ENCODE measurements around the gene NEU2. TPM values are rescaled to one million over a fixed set of nuclear protein-coding genes. Genes with fewer than 3 reads are reported as not detected.

The NEU2 gene
- total and polyA plus RNA-seq, 2 of the 13 experiments (the other 11 are each of a cell fraction or from before 2014, with no cell fraction given): not detected

DNA sequence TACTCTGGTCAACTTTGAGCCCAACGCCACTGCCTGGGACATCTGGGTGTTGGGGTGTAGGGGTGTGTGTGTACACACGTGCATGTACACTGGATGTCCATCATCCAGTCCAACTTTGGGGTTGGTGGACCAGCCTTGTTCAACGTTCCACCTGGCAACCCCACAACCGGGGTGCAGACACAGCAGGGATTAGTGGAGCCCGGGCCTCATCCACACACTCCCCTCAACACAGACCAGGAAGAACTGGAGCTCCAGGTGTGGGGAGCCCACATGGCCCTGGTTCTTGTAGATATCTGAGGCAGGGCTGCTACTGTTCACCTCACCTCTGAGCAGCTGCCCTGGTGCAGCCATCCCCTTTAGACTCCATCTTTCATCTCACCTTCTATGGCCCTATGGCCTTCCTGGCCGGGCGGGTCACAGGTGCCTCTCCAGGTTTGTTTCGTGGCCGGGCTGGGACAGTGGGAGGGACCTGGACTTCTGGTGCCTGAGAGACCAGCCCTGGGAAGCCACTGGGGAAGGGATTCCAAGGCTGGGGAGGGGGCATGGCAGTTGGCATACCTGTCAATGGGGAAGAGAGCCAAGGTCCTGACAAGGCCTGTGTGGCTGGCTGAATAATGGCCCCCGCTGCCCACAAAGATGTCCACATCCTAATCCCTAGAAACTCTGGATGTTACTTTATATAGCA, 7.5 kb downstream of the NEU2 start (continued):
- TF ChIP-seq JUN (CRISPR knock-in tag; IDR thresholded peaks at IDR 0.05) (no peak), ZFP1 (CRISPR knock-in tag; IDR thresholded peaks at IDR 0.05) (no peak), ZNF282 (IDR thresholded peaks at IDR 0.05; ENCODE audit: partially characterized antibody) (no peak), ZNF850 (CRISPR knock-in tag; conservative IDR thresholded peaks at IDR 0.05) (no peak), ZNF121 (CRISPR knock-in tag; IDR thresholded peaks at IDR 0.05) (no peak), RBFOX2 (IDR thresholded peaks at IDR 0.05; ENCODE audit: low read depth, low read length) (no peak)
- TF ChIP-seq, protein P1, sequence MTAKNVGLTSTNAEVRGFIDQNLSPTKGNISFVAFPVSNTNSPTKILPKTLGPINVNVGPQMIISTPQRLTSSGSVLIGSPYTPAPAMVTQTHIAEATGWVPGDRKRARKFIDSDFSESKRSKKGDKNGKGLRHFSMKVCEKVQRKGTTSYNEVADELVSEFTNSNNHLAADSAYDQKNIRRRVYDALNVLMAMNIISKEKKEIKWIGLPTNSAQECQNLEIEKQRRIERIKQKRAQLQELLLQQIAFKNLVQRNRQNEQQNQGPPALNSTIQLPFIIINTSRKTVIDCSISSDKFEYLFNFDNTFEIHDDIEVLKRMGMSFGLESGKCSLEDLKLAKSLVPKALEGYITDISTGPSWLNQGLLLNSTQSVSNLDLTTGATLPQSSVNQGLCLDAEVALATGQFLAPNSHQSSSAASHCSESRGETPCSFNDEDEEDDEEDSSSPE (CRISPR knock-in tag; IDR thresholded peaks at IDR 0.05): no peak

DNA sequence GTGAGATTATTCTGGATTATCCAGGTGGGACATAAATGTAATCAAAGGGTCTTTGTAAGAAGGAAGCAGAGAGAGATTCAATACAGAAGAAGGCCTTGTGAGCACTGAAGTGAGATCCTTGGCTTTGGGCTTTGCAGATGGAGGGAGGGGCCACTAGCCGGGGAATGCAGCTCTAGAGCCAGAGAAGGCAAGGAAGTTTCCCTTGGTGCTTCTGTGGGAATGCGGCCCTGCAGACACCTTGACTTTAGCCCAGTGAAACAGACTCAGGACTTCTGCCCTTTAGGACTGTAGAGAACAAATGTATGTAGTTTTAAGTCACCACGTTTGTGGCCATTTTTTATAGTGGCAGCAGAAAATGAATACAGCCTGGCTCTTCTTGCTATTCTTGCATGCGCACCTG, 8.1 kb downstream of the NEU2 start:
- FAIRE-seq (no peak), ATAC-seq (no peak), DNase-seq (ENCODE audit: low spot score) (no peak)
- 44% methylated on average over 4 of the region's 4 CpGs for WGBS (ENCODE audit: low lambda C conversion rate)
- intact Hi-C loops (cut with micrococcal nuclease; ENCODE audit: unreplicated experiment) (no loop called here), in situ Hi-C loops (cut with HindIII; ENCODE audit: extremely low pct_ligation_motif_present, low pct_unique_long_range_greater_than_20kb) (no loop called here)
- no peak overlapping the region for H3K9ac ChIP-seq (ENCODE audit: insufficient read depth, low read depth, low read length)
- no peak overlapping the region for H3K27ac ChIP-seq (ENCODE audit: extremely low read length, insufficient read depth, low read length)
- TF ChIP-seq SP2 (CRISPR knock-in tag; IDR thresholded peaks at IDR 0.05): no peak
- no peaks in the 10 kb centered on the region for H3K36me3 ChIP-seq (replicated peaks in 1 of 2; ENCODE audit: control insufficient read depth in 1 of 2, insufficient read depth in 2 of 2, low read length in 2 of 2)
- H2AFZ ChIP-seq (ENCODE audit: low read length): no peak overlapping the region
- no peak overlapping the region for H3K4me3 ChIP-seq (replicated peaks in 1 of 3; ENCODE audit: insufficient read depth in 1 of 3, low read depth in 2 of 3, low read length in 3 of 3)
- no peak overlapping the region for H3K4me2 ChIP-seq (ENCODE audit: low read depth, low read length)
- ChIA-PET CTCF (ENCODE audit: low intra/inter-chr PET ratio, low total read pairs) (no interaction called here), POLR2A (no interaction called here)
- H3K27me3 ChIP-seq (ENCODE audit: control insufficient read depth in 1 of 2, insufficient read depth in 2 of 2, low read length in 2 of 2): peaks cover 3 to 50% of the 10 kb centered on the region in 2 experiments; a peak in 4 of 5 replicates
- 0 out of 2 replicates have a peak, but pooled peaks cover 7% of the 10 kb centered on the region for H3K4me1 ChIP-seq (ENCODE audit: insufficient read depth, low read length)
- H3K79me2 ChIP-seq (ENCODE audit: insufficient read depth, low read length): no peaks in the 10 kb centered on the region
- no peaks in the 10 kb centered on the region for H3K9me3 ChIP-seq (ENCODE audit: low read length)
- H4K20me1 ChIP-seq (ENCODE audit: insufficient read depth, low read length): no peaks in the 10 kb centered on the region
- no TSS peak for BruUV-seq (replicated peaks)

Data from HepG2 (cell line).